GM08714 (cell line): ENCODE data around the gene CS.
A peak's percentile ranks its signal among the peaks of the same experiment; 100 is the strongest.
"Not testable (repeated sequence)": the region's sequence is repeated elsewhere in the genome, so short reads cannot be mapped to it uniquely, and the experiment has no call there.

Experiments used
- H3K4me3 ChIP-seq: fragments of 200-500 bp; sonication (Bioruptor generic); 2 replicates; pipeline ENCODE4 v1.5.1; 2014; ENCODE audit warnings: mild to moderate bottlenecking, low read length, inconsistent platforms
- ZNF274 ChIP-seq: IDR thresholded peaks from 2 replicates; pipeline ENCODE4 v1.6.1; 2012; ENCODE audit warnings: mild to moderate bottlenecking, low read depth, low read length

The CS gene

GRCh38 chr12:56333197-56333678 is 33.1 kb upstream of the CS start:
- peak overlapping the region; percentile 75 for H3K4me3 ChIP-seq
- TF ChIP-seq ZNF274: no peak

- TF ChIP-seq ZNF274: no peak
- H3K4me3 ChIP-seq: peak overlapping the region; percentile 75; the same call in 1 of the 2 replicates
Measured at GRCh38 chr12:56332512-56333196, 32.5 kb upstream of the CS start.

GRCh38 chr12:56330936-56331490 is 30.9 kb upstream of the CS start:
- TF ChIP-seq ZNF274: no peak
- H3K4me3 ChIP-seq: no peak overlapping the region

GRCh38 chr12:56326533-56326932 is 26.4 kb upstream of the CS start:
- TF ChIP-seq ZNF274: no peak
- no peak overlapping the region for H3K4me3 ChIP-seq

GRCh38 chr12:56326126-56326525 is 26.0 kb upstream of the CS start:
- no peak overlapping the region for H3K4me3 ChIP-seq
- no peak for TF ChIP-seq ZNF274

- no peak overlapping the region for H3K4me3 ChIP-seq
- TF ChIP-seq ZNF274: no peak
Measured at GRCh38 chr12:56324206-56324605, 24.1 kb upstream of the CS start.

GRCh38 chr12:56321610-56322009 is 21.5 kb upstream of the CS start:
- H3K4me3 ChIP-seq: not testable (repeated sequence)

- TF ChIP-seq ZNF274: no peak
- no peak overlapping the region for H3K4me3 ChIP-seq
Measured at GRCh38 chr12:56321027-56321426, 20.9 kb upstream of the CS start.

GRCh38 chr12:56317675-56318074 is 17.5 kb upstream of the CS start:
- H3K4me3 ChIP-seq: no peak overlapping the region

GRCh38 chr12:56315622-56316473 is 15.7 kb upstream of the CS start, which contains the start of gene CNPY2:
Gene CNPY2 (minus strand): TSS chr12:56315988. CDS start chr12:56315217, 771 bp downstream.
- H3K4me3 ChIP-seq: peak within 1 kb of the TSS; percentile 92
- TF ChIP-seq ZNF274: no peak

More at GRCh38 chr12:56317675-56318074, 17.5 kb upstream of the CS start:
- TF ChIP-seq ZNF274: no peak

- no peak for TF ChIP-seq ZNF274
Measured at GRCh38 chr12:56315249-56315621, 15.1 kb upstream of the CS start.

GRCh38 chr12:56311003-56311402 is 10.9 kb upstream of the CS start:
- no peak for TF ChIP-seq ZNF274
- H3K4me3 ChIP-seq: no peak overlapping the region

More at GRCh38 chr12:56315249-56315621, 15.1 kb upstream of the CS start:
- H3K4me3 ChIP-seq: peak overlapping the region; percentile 92

GRCh38 chr12:56308714-56309113 is 8.6 kb upstream of the CS start:
- no peak overlapping the region for H3K4me3 ChIP-seq
- TF ChIP-seq ZNF274: no peak

- no peak for TF ChIP-seq ZNF274
- H3K4me3 ChIP-seq: no peak overlapping the region
Measured at GRCh38 chr12:56307221-56307965, 7.3 kb upstream of the CS start.
